ENCODE results near the gene CHST8.
A peak's percentile ranks its signal among the peaks of the same experiment; 100 is the strongest.

- TF ChIP-seq CTCF (IDR thresholded peaks at IDR 0.05) (peak; percentile 53 to 74 (median 60)), EP300 (IDR thresholded peaks at IDR 0.05) (no peak), POLR2A (IDR thresholded peaks at IDR 0.05) (no peak)
Measured at GRCh38 chr19:33771384-33772101, 149.8 kb downstream of the CHST8 start.
